Camera-type eye (tissue), 1 donor: Measurements from ENCODE around the gene HCN4. TPM values are rescaled to one million over a fixed set of nuclear protein-coding genes. Genes with fewer than 3 reads are reported as not detected.

ENCODE experiments used
- total RNA-seq: library from RNA; depleted of rRNA; stranded (reverse); fragments of >200 nt; gene quantifications from one replicate; pipeline ENCODE4 v1.2.3, GENCODE V29; 2014

The HCN4 gene
- total RNA-seq, result 2.2 TPM

DNA sequence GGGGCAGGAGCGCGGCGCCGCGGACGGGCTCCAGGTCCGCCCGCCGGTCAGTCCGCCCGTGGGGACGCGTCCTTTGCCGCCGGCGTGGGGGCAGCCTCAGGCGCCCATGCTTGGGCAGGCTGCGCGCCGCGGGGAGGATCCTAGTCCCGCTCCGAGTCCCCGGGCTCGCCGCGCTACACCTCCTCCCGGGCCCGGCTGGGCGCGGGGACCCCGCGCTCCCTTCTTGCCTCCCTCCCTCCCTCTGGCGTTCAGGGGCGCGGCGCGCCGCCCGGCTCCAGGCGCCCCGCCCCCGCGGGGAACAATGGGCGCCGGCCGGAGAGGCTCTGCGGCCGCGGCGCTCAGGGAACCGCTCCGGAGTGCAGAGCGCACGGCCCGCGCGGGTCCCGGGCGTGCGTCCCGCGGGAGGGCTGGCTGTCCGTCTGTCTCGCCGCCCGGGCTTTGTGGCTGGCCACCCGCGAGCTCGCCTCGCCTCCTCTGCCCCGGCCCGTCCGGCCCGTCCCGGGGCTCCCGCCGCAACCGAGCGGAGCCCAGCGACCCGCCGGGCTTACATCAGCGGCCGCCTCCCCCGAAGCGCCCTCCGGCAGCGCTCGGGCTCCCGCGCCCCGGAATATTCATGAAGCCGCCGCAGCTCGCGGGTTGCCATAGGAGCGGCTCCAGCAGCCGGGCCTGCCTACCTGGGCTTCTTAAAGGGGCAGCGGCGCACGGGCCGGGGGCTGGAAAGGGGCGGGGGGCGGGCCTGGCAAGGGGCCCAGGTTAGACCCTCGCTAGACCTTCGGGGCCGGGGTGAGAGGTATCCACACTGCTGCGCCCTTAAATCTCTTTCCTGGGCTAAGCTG, at the start of gene HCN4:
HCN4 (minus strand) TSS at position 658 of the 836 bp plus-strand sequence. CDS start 688 bp downstream, outside the sequence.

Other genes with a start within 250 kb of the HCN4 start
- not detected for gene REC114, start 74.2 kb upstream of the HCN4 start, total RNA-seq